HG02571 (cell line): Measurements from ENCODE around the gene C1orf198.

ENCODE experiments used
- ATAC-seq: cut with Tn5 transposase; IDR thresholded peaks from one replicate; pipeline ENCODE4 v1.9.1; 2021; ENCODE audit warnings: mild to moderate bottlenecking, moderate library complexity; ENCODE audit not compliant: unreplicated experiment

The C1orf198 gene

GRCh38 chr1:230788561-230789275, 79.6 kb downstream of the C1orf198 start:
- no peak for ATAC-seq

DNA sequence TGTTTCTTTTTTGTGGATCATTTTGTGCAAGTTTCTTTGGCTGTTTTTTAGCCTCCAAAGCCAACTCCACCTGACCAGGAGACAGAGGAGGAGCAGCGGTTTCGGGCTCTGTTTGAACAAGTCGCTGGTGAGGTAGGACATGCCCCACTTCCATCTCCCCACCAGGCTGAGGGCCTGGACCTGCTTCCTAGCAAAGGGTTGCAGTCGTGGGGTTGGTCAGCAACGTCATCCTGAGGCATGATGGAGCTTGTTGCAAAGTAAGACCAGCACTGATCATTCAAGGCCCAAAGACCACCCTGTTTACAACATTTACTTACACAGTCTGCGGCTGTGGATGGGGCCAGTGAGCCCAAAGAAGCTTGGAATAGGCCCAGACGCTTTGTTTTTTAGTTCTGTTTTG, 80.8 kb downstream of the C1orf198 start:
- no peak for ATAC-seq
